AG04450 (cell line): Measurements from ENCODE around the gene KCNIP3. TPM values are rescaled to one million over a fixed set of nuclear protein-coding genes. Genes with fewer than 3 reads are reported as not detected.
A peak's percentile ranks its signal among the peaks of the same experiment; 100 is the strongest.
"Not testable (repeated sequence)": the region's sequence is repeated elsewhere in the genome, so short reads cannot be mapped to it uniquely, and the experiment has no call there.

Experiments used
- CTCF ChIA-PET: fragments of 300-600, 350-600 bp; formaldehyde crosslinking; extraction: SDS; loops from one replicate; lab custom pipeline; 2022; ENCODE audit warnings: antibody characterized with exemption, inconsistent platforms; lab: Charles Lee
- POLR2A ChIA-PET: fragments of 350-600 bp; formaldehyde crosslinking; extraction: SDS; loops from one replicate; lab custom pipeline; 2021; ENCODE audit warnings: antibody characterized with exemption, inconsistent platforms; lab: Yijun Ruan, JAX
- DNase-seq: peaks from one replicate; pipeline ENCODE4 v3.0.0-alpha.2; 2011; ENCODE audit warnings: low read depth, low spot score
- H3K27ac ChIP-seq: one replicate; pipeline ENCODE4 v1.5.1; 2012; ENCODE audit warnings: low read depth, low read length, control low read depth
- H3K27me3 ChIP-seq: one replicate; pipeline ENCODE4 v1.6.0; 2012; ENCODE audit warnings: low read length; ENCODE audit not compliant: control insufficient read depth, insufficient read depth
- H3K4me3 ChIP-seq: 2 replicates; pipeline ENCODE4 v1.5.1; 2011; ENCODE audit warnings: mild to moderate bottlenecking, low read depth, low read length, control low read depth
- H3K9me3 ChIP-seq: 2 replicates; pipeline ENCODE4 v1.5.1; 2012; ENCODE audit warnings: low read length; ENCODE audit not compliant: control insufficient read depth, insufficient read depth
- CTCF ChIP-seq: IDR thresholded peaks from 2 replicates; pipeline ENCODE4 v1.5.1; 2011; ENCODE audit warnings: low read depth, low read length, control low read depth, inconsistent platforms
- polyA plus RNA-seq: library from polyadenylated mRNA; depleted of rRNA; stranded (reverse); fragments of >200 nt; gene quantifications from 2 replicates; pipeline ENCODE4 v1.2.3, GENCODE V29; 2011

KCNIP3 gene
- polyA plus RNA-seq, 1 experiment, result 0.12 TPM

GRCh38 chr2:95399061-95399460 lies 101.9 kb downstream of the KCNIP3 start:
- DNase-seq, result no peak
- Histone ChIP-seq H3K9me3 (peaks cover 3% of the 10 kb centered on the region; the same call in 1 of the 2 replicates), H3K4me3 (no peak overlapping the region), H3K27ac (no peak overlapping the region), H3K27me3 (peaks cover 3% of the 10 kb centered on the region)
- POLR2A ChIA-PET, result no interaction called here
- CTCF ChIA-PET, result interaction anchor here (2.1 kb wide), 1 partner anchor 10 kb away, joined by 10 read pairs; no protein-coding TSS in a partner anchor
- no peak for TF ChIP-seq CTCF

GRCh38 chr2:95401480-95401879 lies 104.3 kb downstream of the KCNIP3 start:
- ChIA-PET POLR2A (no interaction called here), CTCF (interaction anchor here (0.9 to 4.1 kb wide), 3 partner anchors 13 to 327 kb away, joined by 4 to 45 read pairs (median 11); no protein-coding TSS in a partner anchor)
- H3K4me3 ChIP-seq, result peak overlapping the region; percentile 97
- TF ChIP-seq CTCF, result no peak
- peaks cover 3% of the 10 kb centered on the region for H3K27me3 ChIP-seq
- no peak overlapping the region for H3K27ac ChIP-seq
- no peak for DNase-seq
- H3K9me3 ChIP-seq, result peaks cover 3% of the 10 kb centered on the region; the same call in 1 of the 2 replicates

GRCh38 chr2:95402004-95402369 lies 104.8 kb downstream of the KCNIP3 start:
- DNase-seq, POLR2A ChIA-PET: not testable (repeated sequence)
- peak overlapping the region; percentile 97 for H3K4me3 ChIP-seq

GRCh38 chr2:95402370-95403203 lies 105.4 kb downstream of the KCNIP3 start, which contains the start of gene FAHD2A:
Gene FAHD2A (plus strand): TSS chr2:95402708. CDS start chr2:95405559, 2,851 bp downstream.
- POLR2A ChIA-PET, result no interaction called here

More at GRCh38 chr2:95402004-95402369, 104.8 kb downstream of the KCNIP3 start:
- CTCF ChIA-PET, result interaction anchor here (0.9 to 4.1 kb wide), 3 partner anchors 14 to 326 kb away, joined by 4 to 45 read pairs (median 11); no protein-coding TSS in a partner anchor
- H3K9me3 ChIP-seq, H3K27ac ChIP-seq, H3K27me3 ChIP-seq: not testable (repeated sequence)

More at GRCh38 chr2:95402370-95403203, 105.4 kb downstream of the KCNIP3 start, which contains the start of gene FAHD2A:
- Histone ChIP-seq H3K27ac (peak within 1 kb of the TSS; percentile 65), H3K9me3 (peaks cover 3% of the 10 kb centered on the region; the same call in 1 of the 2 replicates), H3K4me3 (peak within 1 kb of the TSS; percentile 97), H3K27me3 (no peaks in the 10 kb centered on the region)
- CTCF ChIA-PET, result interaction anchor here (0.9 to 4.1 kb wide), 8 partner anchors 8 to 326 kb away, joined by 3 to 45 read pairs (median 5); no protein-coding TSS in a partner anchor
- peak; percentile 52 for DNase-seq
- no peak for TF ChIP-seq CTCF
